Measurements from ENCODE around the gene OTUD6A. TPM values are rescaled to one million over a fixed set of nuclear protein-coding genes. Genes with fewer than 3 reads are reported as not detected.
"Not testable (repeated sequence)": the region's sequence is repeated elsewhere in the genome, so short reads cannot be mapped to it uniquely, and the experiment has no call there.

Gene OTUD6A
- total RNA-seq, 1 donor from 2014 or later = not detected

- DNase-seq (ENCODE audit: low read depth) = no peak
Observed at GRCh38 chrX:70046978-70047377, 15.3 kb upstream of the OTUD6A start.

GRCh38 chrX:70049406-70049805 is 12.9 kb upstream of the OTUD6A start:
- no peak for DNase-seq (ENCODE audit: low read depth)

DNA sequence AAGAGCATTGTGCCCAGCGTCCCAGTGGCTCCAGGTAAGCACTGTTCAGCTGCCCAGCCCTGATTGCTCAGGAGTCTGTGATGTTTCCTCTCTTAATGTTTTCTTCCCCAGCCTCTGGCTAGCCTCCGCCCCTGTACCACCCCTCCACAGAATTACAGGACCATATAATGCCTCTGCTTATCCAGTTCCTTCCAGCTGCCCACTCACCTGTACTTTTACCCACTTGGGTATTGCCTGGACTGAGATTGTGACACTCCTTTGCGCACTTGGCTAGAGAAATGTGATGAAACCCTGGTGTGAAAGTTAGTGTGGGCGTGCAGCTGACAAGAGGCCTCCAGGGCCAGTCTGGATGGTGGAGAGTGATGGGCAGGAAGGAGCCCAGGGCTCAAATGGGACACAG is 12.3 kb upstream of the OTUD6A start, which contains the start of gene AWAT2:
Gene AWAT2, minus strand, starts transcription at position 14 of the 400 bp plus-strand sequence. Its CDS starts 6 bp downstream, at position 8.
- DNase-seq (ENCODE audit: low read depth) = no peak

DNA sequence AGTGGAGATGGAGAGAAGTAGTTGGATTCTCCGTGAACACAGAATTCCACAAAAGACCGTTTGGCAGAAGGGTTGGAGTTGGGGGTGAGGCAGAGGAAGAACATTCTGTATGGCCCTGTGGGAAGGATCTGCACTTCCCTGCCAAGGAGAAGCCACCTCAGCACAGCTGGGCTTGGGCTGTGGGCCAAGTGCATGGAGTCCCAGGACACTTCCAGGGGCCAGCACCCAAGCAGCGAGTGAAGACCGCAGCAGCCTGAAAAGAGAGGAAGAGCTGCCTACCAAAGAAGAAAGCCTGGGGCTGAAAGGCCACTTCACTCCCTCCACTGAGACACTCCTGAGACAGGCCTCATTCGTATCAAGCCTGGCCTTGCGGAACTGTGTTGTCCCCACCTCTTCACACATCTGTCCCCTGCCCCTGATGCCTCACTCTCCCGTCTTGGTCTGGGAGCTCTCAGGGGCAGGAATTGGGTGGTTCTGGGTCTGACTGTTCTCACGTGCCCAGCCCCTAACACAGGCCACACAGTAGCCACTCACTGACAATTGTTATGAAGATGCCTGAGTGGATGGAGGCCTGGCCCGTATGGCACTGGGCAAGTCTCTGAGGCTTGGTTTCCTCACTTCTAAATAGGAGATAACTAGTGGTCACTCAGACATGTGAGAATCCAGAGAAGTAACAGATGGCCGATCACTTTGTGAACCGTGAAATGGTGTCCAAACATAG is 9.2 kb upstream of the OTUD6A start:
- no peak for DNase-seq (ENCODE audit: low read depth)

DNA sequence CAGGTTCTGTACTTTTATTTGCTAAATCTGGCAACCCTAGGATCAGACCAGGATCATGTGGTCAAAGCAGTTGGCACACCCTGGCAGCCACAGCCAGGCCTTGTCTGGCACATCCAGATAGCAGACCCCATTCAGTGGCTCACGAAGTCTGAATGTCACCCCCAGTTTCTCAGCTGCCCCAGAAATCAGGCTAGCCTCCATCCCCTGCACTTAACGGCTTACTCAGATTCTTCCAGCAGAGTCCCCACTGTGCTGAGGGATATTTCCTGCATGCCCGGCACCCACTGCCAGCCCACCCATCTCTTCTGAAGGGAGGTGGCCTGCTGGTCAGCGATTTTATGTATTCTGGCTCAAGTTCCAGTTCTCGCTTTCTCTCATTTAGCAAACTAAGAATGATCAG is 7.9 kb upstream of the OTUD6A start:
- no peak for DNase-seq (ENCODE audit: low read depth)

- no peak for DNase-seq (ENCODE audit: low read depth)
Observed at GRCh38 chrX:70062961-70063550, 799 bp downstream of the OTUD6A start.

- DNase-seq (ENCODE audit: low read depth) = no peak
Observed at GRCh38 chrX:70066646-70067045, 4.4 kb downstream of the OTUD6A start.

DNA sequence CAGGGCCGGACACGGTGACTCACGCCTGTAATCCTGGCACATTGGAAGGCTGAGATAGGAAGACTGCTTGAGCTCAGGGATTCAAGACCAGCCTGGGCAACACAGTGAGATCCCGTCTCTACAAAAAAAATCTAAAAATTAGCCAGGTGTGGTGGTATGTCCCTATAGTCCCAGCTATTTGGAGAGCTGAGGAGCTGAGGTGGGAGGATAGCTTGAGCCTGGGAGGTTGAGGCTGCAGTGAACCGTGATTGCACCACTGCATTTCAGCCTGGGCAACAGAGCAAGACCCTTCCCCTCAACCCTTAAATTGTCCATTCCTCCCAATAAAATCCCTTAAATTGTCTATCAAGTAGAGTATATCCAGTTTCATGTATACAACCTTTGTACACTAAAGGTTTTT is 17.0 kb downstream of the OTUD6A start:
- DNase-seq (ENCODE audit: low read depth) = no peak

DNA sequence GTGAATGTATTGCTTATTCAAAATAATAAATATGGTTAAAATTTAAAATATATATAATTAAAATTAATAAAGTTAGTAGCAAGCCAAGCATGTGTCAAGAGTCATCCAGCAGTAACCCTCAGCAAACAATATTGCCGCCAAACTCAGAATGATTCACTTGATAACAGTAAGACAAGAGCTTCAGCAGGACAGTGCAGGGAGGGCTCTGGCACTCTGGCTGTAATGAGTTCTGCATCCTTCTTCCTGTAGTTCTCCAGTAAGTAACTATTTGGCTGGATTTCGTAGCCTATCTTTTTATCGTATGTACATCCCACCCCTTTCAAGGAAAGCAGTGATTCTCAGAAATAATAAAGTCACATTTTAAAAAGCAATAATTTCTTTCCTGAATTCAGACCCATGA is 17.6 kb downstream of the OTUD6A start:
- no peak for DNase-seq (ENCODE audit: low read depth)

- no peak for DNase-seq (ENCODE audit: low read depth)
Observed at GRCh38 chrX:70082723-70083122, 20.5 kb downstream of the OTUD6A start.

GRCh38 chrX:70084592-70085240 is 22.5 kb downstream of the OTUD6A start:
- DNase-seq (ENCODE audit: low read depth) = no peak

DNA sequence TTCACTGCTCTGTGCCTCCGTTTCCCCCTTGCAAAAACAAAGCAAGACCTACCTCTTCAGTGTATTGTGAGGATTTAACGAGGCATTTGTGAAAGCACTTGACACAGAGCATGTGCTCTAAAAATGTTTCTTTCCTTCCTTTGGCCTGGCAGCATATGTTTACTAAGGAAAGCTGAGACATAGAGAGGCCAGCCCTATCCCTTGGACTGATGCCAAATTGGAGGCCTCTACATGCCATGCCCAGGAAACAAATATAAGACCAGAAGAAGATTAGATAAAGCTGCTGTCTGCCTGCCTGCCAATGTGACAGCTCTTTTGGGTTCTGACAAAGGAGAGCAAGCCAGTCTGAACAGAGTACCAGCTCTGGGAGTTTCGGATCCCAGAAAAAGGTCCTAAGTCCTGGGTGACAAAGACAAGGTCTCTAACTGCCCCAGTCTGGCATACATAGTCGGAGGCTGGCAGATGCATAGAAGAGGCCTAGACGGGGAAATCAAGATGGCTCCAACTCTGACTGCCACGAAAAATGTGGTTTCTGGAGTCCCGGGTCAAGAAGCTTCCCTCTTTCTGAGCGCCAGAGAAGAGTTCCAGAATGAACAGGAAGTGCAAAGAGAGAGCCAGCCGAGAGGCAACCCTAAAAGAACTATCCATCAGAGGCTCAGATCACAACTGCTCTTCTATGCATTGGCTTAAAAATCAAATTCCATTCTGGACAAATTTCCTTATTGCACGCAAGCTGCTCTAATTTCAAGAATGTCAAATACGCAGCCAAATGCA is 25.8 kb downstream of the OTUD6A start:
- DNase-seq (ENCODE audit: low read depth) = no peak

DNA sequence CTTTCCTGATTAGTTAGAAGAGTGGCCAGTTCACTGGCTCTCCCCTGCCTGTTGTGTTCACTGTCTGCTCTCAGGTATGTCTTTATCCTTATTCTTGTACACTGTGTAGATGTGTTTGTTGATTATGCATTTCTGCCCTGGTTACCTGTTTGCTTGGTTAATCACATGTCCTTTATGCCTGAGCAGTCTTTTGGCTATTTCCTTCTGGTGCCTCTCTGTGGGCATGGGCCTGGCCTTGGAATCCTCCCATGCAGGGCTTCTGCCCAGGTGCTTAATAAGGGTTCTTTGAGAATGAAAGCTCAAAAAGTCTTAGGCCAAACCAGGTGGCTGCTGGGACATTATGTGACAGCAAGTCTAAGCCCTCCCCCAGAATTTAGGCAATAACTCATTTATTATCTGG is 26.5 kb downstream of the OTUD6A start:
- peak; percentile 19 for DNase-seq (ENCODE audit: low read depth)

DNA sequence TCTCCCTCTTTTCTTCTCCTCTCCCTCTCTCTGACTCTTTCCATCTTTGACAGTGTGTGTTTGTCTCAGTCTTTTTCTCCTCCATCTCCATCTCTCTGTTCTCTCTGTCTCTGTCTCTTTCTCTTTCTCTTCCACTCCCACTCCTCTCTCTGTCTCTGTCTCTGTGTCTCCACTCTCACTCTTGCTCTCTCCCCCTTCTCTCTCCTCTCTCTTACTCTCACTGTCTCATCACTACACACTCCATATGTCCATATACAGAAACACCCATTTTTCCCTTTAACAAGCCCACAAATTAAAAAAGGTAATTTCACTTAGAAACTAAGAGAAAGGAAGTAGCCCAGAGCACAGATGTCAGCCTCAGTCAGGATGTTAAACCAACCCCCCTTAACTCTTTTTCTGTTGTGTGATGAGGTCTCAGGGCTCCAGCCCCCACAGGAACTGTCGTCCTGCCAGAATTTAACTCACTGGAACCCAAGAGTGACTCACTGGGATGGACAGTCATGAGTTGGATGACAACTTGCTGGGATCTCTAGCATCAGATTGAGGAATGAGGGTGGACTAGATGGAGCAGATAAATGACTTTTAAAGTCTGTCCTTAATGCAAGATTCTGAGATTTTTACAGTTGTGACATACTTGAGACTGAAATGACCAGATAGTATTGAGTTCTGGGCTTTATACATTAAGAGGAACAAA is 27.5 kb downstream of the OTUD6A start:
- DNase-seq (ENCODE audit: low read depth) = no peak

- no peak for DNase-seq (ENCODE audit: low read depth)
Observed at GRCh38 chrX:70092247-70092646, 30.0 kb downstream of the OTUD6A start.

- DNase-seq (ENCODE audit: low read depth) = no peak
Observed at GRCh38 chrX:70096052-70096451, 33.8 kb downstream of the OTUD6A start.

DNA sequence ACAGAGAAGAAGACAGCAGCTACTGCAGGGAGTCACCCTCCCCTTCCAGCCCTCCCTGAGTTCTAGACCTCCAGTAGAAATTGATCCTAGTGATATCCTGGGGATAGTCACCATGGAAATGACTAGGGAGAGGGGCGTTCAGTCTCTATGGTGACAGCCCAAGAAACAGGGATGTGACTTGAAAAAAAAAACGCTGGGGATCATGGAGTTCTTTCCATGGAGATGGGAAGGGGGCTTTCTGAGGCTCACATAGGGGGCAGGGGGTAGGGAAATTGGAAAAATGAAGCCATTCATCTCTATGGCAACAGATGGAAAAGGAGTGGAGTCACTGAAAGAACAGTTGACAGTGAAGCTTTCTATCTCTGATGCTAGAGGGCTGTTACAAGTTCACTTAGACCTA is 43.0 kb downstream of the OTUD6A start:
- DNase-seq (ENCODE audit: low read depth) = no peak

GRCh38 chrX:70111436-70112026 is 49.3 kb downstream of the OTUD6A start:
- not testable (repeated sequence) for DNase-seq (ENCODE audit: low read depth)
